IMR-90 (cell line): ENCODE data around the gene GIPR. TPM values are rescaled to one million over a fixed set of nuclear protein-coding genes. Genes with fewer than 3 reads are reported as not detected.
A peak's percentile ranks its signal among the peaks of the same experiment; 100 is the strongest.

Experiments
- ATAC-seq: fragments of 200-7000 bp; cut with Tn5 transposase; 2 replicates; pipeline ENCODE4 v1.9.1; 2020; ENCODE audit warnings: low read depth, mild to moderate bottlenecking, moderate library complexity
- BruUV-seq: library from RNA; stranded (reverse); fragments of 400-500 nt; replicated peaks from 2 replicates; lab custom pipeline; 2021; lab: Mats Ljungman, UMichigan
- CTCF ChIA-PET: fragments of 300-600 bp; formaldehyde crosslinking; extraction: SDS; loops from one replicate; lab custom pipeline; 2021; ENCODE audit warnings: antibody characterized with exemption; lab: Yijun Ruan, JAX
- POLR2A ChIA-PET: fragments of 300-600 bp; sonication (Branson Sonifier 250); formaldehyde crosslinking; loops from one replicate; lab custom pipeline; 2022; ENCODE audit warnings: antibody characterized with exemption; ENCODE audit not compliant: unreplicated experiment; lab: Charles Lee
- DNase-seq: peaks from one replicate; pipeline ENCODE4 v3.0.0; 2013
- H2AFZ ChIP-seq: replicated peaks from 2 replicates; pipeline ENCODE3; 2013; ENCODE audit warnings: low read length, mild to moderate bottlenecking; ENCODE audit not compliant: poor library complexity
- H2AK5ac ChIP-seq: 2 replicates; pipeline ENCODE4 v1.6.1; 2013; ENCODE audit warnings: low read depth, low read length, inconsistent platforms
- H2AK9ac ChIP-seq: replicated peaks from 2 replicates; pipeline ENCODE3; 2013; ENCODE audit warnings: mild to moderate bottlenecking, low read depth, low read length, moderate library complexity; ENCODE audit not compliant: poor library complexity
- H2BK120ac ChIP-seq: 2 replicates; pipeline ENCODE4 v1.6.1; 2013; ENCODE audit warnings: low read depth, low read length, inconsistent platforms
- H2BK15ac ChIP-seq: 3 replicates; pipeline ENCODE4 v1.6.1; 2013; ENCODE audit warnings: low read depth, low read length, inconsistent platforms
- H2BK20ac ChIP-seq: 2 replicates; pipeline ENCODE4 v1.6.1; 2013; ENCODE audit warnings: low read depth, mild to moderate bottlenecking, inconsistent platforms, low read length, moderate library complexity
- H2BK5ac ChIP-seq: 2 replicates; pipeline ENCODE4 v1.6.1; 2013; ENCODE audit warnings: mild to moderate bottlenecking, low read depth, low read length, inconsistent platforms; ENCODE audit not compliant: poor library complexity, severe bottlenecking
- H3K14ac ChIP-seq: replicated peaks from 2 replicates; pipeline ENCODE4 v1.6.1; 2013; ENCODE audit warnings: low read depth, low read length, inconsistent platforms
- H3K18ac ChIP-seq: 2 replicates; pipeline ENCODE4 v1.6.1; 2013; ENCODE audit warnings: low read depth, low read length, control low read depth
- H3K23ac ChIP-seq: 2 replicates; pipeline ENCODE4 v1.6.1; 2013; ENCODE audit warnings: low read depth, low read length, inconsistent platforms
- H3K27ac ChIP-seq: 2 replicates; pipeline ENCODE4 v1.5.1; 2013; ENCODE audit warnings: mild to moderate bottlenecking, control low read depth, low read length; ENCODE audit not compliant: insufficient read depth
- H3K27me3 ChIP-seq: 2 replicates; pipeline ENCODE4 v1.6.1; 2013; ENCODE audit warnings: low read length; ENCODE audit not compliant: control insufficient read depth, insufficient read depth
- H3K36me3 ChIP-seq: 2 replicates; pipeline ENCODE4 v1.6.1; 2013; ENCODE audit warnings: low read length, mixed read lengths; ENCODE audit not compliant: control insufficient read depth, insufficient read depth
- H3K4ac ChIP-seq: 2 replicates; pipeline ENCODE4 v1.6.1; 2013; ENCODE audit warnings: low read depth, low read length, inconsistent platforms
- H3K4me1 ChIP-seq: 2 replicates; pipeline ENCODE4 v1.6.1; 2013; ENCODE audit warnings: low read length, mixed read lengths; ENCODE audit not compliant: control insufficient read depth, insufficient read depth
- H3K4me2 ChIP-seq: 2 replicates; pipeline ENCODE4 v1.6.1; 2013; ENCODE audit warnings: low read depth, mild to moderate bottlenecking, control low read depth, low read length, moderate library complexity
- H3K4me3 ChIP-seq: 2 replicates; pipeline ENCODE4 v1.5.1; 2013; ENCODE audit warnings: low read depth, mild to moderate bottlenecking, control low read depth, low read length, moderate library complexity; ENCODE audit not compliant: insufficient read depth
- H3K56ac ChIP-seq: 2 replicates; pipeline ENCODE4 v1.6.1; 2013; ENCODE audit warnings: low read length, inconsistent platforms; ENCODE audit not compliant: insufficient read depth; ENCODE audit errors: extremely low read depth
- H3K79me1 ChIP-seq, 2 experiments: 2 replicates each; pipeline ENCODE4 v1.6.1; 2013; ENCODE audit warnings: low read length in 2 of 2, inconsistent platforms in 1 of 2, low read depth in 1 of 2
- H3K9ac ChIP-seq: 2 replicates; pipeline ENCODE4 v1.6.1; 2013; ENCODE audit warnings: low read depth, low read length, control low read depth
- H3K9me1 ChIP-seq: 2 replicates; pipeline ENCODE4 v1.6.1; 2013; ENCODE audit warnings: low read length, inconsistent platforms; ENCODE audit not compliant: insufficient read depth
- H3K9me3 ChIP-seq: 2 replicates; pipeline ENCODE4 v1.6.1; 2013; ENCODE audit warnings: low read length; ENCODE audit not compliant: control insufficient read depth, insufficient read depth
- H4K20me1 ChIP-seq: 2 replicates; pipeline ENCODE4 v1.6.1; 2013; ENCODE audit warnings: low read length, inconsistent platforms; ENCODE audit not compliant: insufficient read depth
- H4K5ac ChIP-seq: 2 replicates; pipeline ENCODE4 v1.6.1; 2013; ENCODE audit warnings: mild to moderate bottlenecking, low read depth, low read length, control low read depth
- H4K8ac ChIP-seq, 2 experiments: 2 replicates each; pipeline ENCODE4 v1.6.1; 2013; ENCODE audit warnings: low read depth in 2 of 2, low read length in 2 of 2, control low read depth in 1 of 2, inconsistent platforms in 1 of 2
- H4K91ac ChIP-seq: 2 replicates; pipeline ENCODE4 v1.6.1; 2013; ENCODE audit warnings: low read depth, low read length, inconsistent platforms; ENCODE audit not compliant: insufficient read depth
- BHLHE40 ChIP-seq: fragments of 150-350 bp; IDR thresholded peaks from 2 replicates; pipeline ENCODE4 v1.6.1; 2016; ENCODE audit warnings: mild to moderate bottlenecking, low read depth, low read length
- CEBPB ChIP-seq: IDR thresholded peaks from 2 replicates; pipeline ENCODE4 v1.6.1; 2012; ENCODE audit warnings: low read depth, low read length, improper control_type of control experiment
- CTCF ChIP-seq: conservative IDR thresholded peaks from 2 replicates; pipeline ENCODE4 v1.5.1; 2012; ENCODE audit warnings: mild to moderate bottlenecking, low read depth, low read length, improper control_type of control experiment
- FOS ChIP-seq: fragments of 150-350 bp; IDR thresholded peaks from 2 replicates; pipeline ENCODE4 v1.6.1; 2016; ENCODE audit warnings: low read depth, low read length
- MAFK ChIP-seq: IDR thresholded peaks from 2 replicates; pipeline ENCODE4 v1.6.1; 2012; ENCODE audit warnings: low read depth, low read length, improper control_type of control experiment
- MAZ ChIP-seq: IDR thresholded peaks from 2 replicates; pipeline ENCODE4 v1.6.1; 2012; ENCODE audit warnings: low read depth, mild to moderate bottlenecking, low read length, improper control_type of control experiment, moderate library complexity, borderline replicate concordance
- MXI1 ChIP-seq: IDR thresholded peaks from 2 replicates; pipeline ENCODE4 v1.6.1; 2012; ENCODE audit warnings: low read depth, mild to moderate bottlenecking, low read length, moderate library complexity, borderline replicate concordance
- NFE2L2 ChIP-seq: fragments of 150-350 bp; IDR thresholded peaks from 2 replicates; pipeline ENCODE4 v1.6.1; 2016; ENCODE audit warnings: low read depth, mild to moderate bottlenecking, low read length
- POLR2A ChIP-seq: IDR thresholded peaks from 2 replicates; pipeline ENCODE4 v1.6.1; 2012; ENCODE audit warnings: mild to moderate bottlenecking, low read depth, low read length
- RCOR1 ChIP-seq: IDR thresholded peaks from 2 replicates; pipeline ENCODE4 v1.6.1; 2012; ENCODE audit warnings: mild to moderate bottlenecking, low read length, improper control_type of control experiment; ENCODE audit not compliant: insufficient replicate concordance
- RFX5 ChIP-seq: IDR thresholded peaks from 2 replicates; pipeline ENCODE4 v1.8.0; 2012; ENCODE audit warnings: low read depth, mild to moderate bottlenecking, low read length, moderate library complexity
- SMC3 ChIP-seq: fragments of 150-350 bp; IDR thresholded peaks from 2 replicates; pipeline ENCODE4 v1.6.1; 2016; ENCODE audit warnings: low read depth, mild to moderate bottlenecking, antibody characterized with exemption, low read length, moderate library complexity
- USF2 ChIP-seq: fragments of 150-350 bp; IDR thresholded peaks from 2 replicates; pipeline ENCODE4 v1.6.1; 2017; ENCODE audit warnings: mild to moderate bottlenecking, antibody characterized with exemption, low read length, low read depth
- WGBS, 2 experiments: methylation state at CpG; one replicate each; pipeline versions ENCODE4 v1.1.5 to v1.1.7; 2013; ENCODE audit warnings: missing lambda C conversion rate in 2 of 2; ENCODE audit not compliant: insufficient read length in 1 of 2; ENCODE audit errors: extremely low coverage in 2 of 2; 5-methylcytosine and 5-hydroxymethylcytosine counted together
- dilution Hi-C: fragments of 300-500 bp; cut with HindIII; formaldehyde crosslinking; loops from one replicate; pipeline ENCODE4 v1.14.3; 2018; ENCODE audit warnings: low sequenced_read_pairs; ENCODE audit not compliant: unreplicated experiment
- in situ Hi-C: fragments of 300-500 bp; cut with MboI; formaldehyde crosslinking; loops from 3 replicates; pipeline ENCODE4 v1.14.3; 2019; ENCODE audit warnings: low sequenced_read_pairs, inconsistent platforms, mixed read lengths
- intact Hi-C: fragments of 100-400 bp; cut with micrococcal nuclease; formaldehyde crosslinking; loops from 2 replicates; pipeline ENCODE4 v1.10.0; 2022
- polyA plus RNA-seq, 3 experiments: library from polyadenylated mRNA; depleted of rRNA; stranded (reverse); fragments of >200 nt; gene quantifications; 2 replicates each; pipeline ENCODE4 v1.2.3, GENCODE V29; 2012; ENCODE audit warnings: low replicate concordance in 1 of 3
- total RNA-seq: library from RNA; depleted of rRNA; stranded (reverse); fragments of >200 nt; gene quantifications from 2 replicates; pipeline ENCODE4 v1.2.3, GENCODE V29; 2012

Gene GIPR
- total and polyA plus RNA-seq, 2 of the 4 experiments (the other 2 are of a cell fraction), result 0.18 to 1.2 TPM

- Histone ChIP-seq H2AK9ac (peak overlapping the region; percentile 17), H4K91ac (peak overlapping the region; percentile 97), H2BK120ac (peak overlapping the region; percentile 86), H2AK5ac (peak overlapping the region; percentile 88), H2BK5ac (peak overlapping the region; percentile 92), H3K56ac (no peak overlapping the region), H4K20me1 (no peaks in the 10 kb centered on the region), H4K8ac (peak overlapping the region; percentile 52 to 91), H2BK20ac (peak overlapping the region; percentile 94), H3K4ac (peak overlapping the region; percentile 97), H3K18ac (peak overlapping the region; percentile 16; the same call in 1 of the 2 replicates), H3K4me2 (no peak overlapping the region), H3K9ac (no peak overlapping the region), H2BK15ac (peak overlapping the region; percentile 65; the same call in 2 of the 3 replicates), H3K9me3 (no peaks in the 10 kb centered on the region), H3K79me1 (peaks cover 8 to 20% of the 10 kb centered on the region in 2 experiments; a peak in 3 of 4 replicates), H3K36me3 (peaks cover 27% of the 10 kb centered on the region), H3K9me1 (peaks cover 16% of the 10 kb centered on the region), H2AFZ (peak overlapping the region; percentile 49), H3K27me3 (no peaks in the 10 kb centered on the region), H3K14ac (peak overlapping the region; percentile 73), H3K23ac (peak overlapping the region; percentile 59), H3K4me3 (no peak overlapping the region), H4K5ac (no peak overlapping the region), H3K27ac (peak overlapping the region; percentile 60), H3K4me1 (peaks cover 14% of the 10 kb centered on the region)
- ChIA-PET POLR2A (interaction anchor here (0.7 kb wide), 1 partner anchor 63 kb away, joined by 6 read pairs; the partner anchor contains the start of gene QPCTL), CTCF (no interaction called here)
- DNase-seq (no peak), ATAC-seq (no peak)
- dilution Hi-C loops (no loop called here), intact Hi-C loops (no loop called here), in situ Hi-C loops (no loop called here)
- BruUV-seq, result no TSS peak
- WGBS, 2 experiments, result 100% methylated on average over 1 of the region's 4 CpGs; no CpG with 5 or more reads in 1 of the 2 experiments
- TF ChIP-seq BHLHE40, result no peak
- no peak for TF ChIP-seq CEBPB
- TF ChIP-seq SMC3, result no peak
- no peak for TF ChIP-seq MAFK
- no peak for TF ChIP-seq NFE2L2
- no peak for TF ChIP-seq MAZ
- no peak for TF ChIP-seq RCOR1
- no peak for TF ChIP-seq CTCF
- no peak for TF ChIP-seq FOS
- no peak for TF ChIP-seq RFX5
- TF ChIP-seq MXI1, result no peak
- no peak for TF ChIP-seq POLR2A
- TF ChIP-seq USF2, result no peak
These were observed 38.3 kb upstream of the GIPR start for GRCh38 chr19:45629704-45630103.
